ENCODE results near the gene PAAF1. TPM values are rescaled to one million over a fixed set of nuclear protein-coding genes. Genes with fewer than 3 reads are reported as not detected.

Gene PAAF1
- total and polyA plus RNA-seq, 2 experiments from 2014 or later: 13.6 to 18.1 TPM

DNA sequence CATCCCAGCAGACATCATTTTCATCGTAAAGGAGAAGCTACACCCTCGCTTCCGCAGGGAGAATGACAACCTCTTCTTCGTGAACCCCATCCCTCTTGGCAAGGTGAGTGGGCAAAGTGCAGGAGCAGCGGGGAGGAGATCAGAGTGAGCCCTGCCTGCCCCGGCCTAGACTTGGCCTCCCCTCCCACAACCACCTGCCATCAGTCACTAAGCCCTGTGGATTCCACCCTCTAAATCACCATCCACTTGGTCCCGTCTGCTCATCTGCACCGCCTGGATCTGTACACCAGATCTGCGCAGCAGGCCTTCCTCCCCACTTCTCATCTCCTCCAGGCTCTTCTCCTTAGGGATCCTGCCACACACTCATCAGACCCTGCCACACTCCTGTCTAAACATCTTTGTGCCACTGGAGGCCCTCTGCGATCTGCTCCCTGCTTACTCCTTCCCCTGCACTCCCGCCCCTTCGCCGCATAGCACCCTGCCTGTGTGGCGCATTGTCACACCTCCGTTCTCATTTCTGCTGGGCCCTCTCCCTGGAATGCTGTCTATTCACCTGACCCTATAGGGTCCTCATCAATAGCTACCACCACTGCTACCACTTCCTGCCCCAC, 91.7 kb downstream of the PAAF1 start:
- TF ChIP-seq, protein P1, sequence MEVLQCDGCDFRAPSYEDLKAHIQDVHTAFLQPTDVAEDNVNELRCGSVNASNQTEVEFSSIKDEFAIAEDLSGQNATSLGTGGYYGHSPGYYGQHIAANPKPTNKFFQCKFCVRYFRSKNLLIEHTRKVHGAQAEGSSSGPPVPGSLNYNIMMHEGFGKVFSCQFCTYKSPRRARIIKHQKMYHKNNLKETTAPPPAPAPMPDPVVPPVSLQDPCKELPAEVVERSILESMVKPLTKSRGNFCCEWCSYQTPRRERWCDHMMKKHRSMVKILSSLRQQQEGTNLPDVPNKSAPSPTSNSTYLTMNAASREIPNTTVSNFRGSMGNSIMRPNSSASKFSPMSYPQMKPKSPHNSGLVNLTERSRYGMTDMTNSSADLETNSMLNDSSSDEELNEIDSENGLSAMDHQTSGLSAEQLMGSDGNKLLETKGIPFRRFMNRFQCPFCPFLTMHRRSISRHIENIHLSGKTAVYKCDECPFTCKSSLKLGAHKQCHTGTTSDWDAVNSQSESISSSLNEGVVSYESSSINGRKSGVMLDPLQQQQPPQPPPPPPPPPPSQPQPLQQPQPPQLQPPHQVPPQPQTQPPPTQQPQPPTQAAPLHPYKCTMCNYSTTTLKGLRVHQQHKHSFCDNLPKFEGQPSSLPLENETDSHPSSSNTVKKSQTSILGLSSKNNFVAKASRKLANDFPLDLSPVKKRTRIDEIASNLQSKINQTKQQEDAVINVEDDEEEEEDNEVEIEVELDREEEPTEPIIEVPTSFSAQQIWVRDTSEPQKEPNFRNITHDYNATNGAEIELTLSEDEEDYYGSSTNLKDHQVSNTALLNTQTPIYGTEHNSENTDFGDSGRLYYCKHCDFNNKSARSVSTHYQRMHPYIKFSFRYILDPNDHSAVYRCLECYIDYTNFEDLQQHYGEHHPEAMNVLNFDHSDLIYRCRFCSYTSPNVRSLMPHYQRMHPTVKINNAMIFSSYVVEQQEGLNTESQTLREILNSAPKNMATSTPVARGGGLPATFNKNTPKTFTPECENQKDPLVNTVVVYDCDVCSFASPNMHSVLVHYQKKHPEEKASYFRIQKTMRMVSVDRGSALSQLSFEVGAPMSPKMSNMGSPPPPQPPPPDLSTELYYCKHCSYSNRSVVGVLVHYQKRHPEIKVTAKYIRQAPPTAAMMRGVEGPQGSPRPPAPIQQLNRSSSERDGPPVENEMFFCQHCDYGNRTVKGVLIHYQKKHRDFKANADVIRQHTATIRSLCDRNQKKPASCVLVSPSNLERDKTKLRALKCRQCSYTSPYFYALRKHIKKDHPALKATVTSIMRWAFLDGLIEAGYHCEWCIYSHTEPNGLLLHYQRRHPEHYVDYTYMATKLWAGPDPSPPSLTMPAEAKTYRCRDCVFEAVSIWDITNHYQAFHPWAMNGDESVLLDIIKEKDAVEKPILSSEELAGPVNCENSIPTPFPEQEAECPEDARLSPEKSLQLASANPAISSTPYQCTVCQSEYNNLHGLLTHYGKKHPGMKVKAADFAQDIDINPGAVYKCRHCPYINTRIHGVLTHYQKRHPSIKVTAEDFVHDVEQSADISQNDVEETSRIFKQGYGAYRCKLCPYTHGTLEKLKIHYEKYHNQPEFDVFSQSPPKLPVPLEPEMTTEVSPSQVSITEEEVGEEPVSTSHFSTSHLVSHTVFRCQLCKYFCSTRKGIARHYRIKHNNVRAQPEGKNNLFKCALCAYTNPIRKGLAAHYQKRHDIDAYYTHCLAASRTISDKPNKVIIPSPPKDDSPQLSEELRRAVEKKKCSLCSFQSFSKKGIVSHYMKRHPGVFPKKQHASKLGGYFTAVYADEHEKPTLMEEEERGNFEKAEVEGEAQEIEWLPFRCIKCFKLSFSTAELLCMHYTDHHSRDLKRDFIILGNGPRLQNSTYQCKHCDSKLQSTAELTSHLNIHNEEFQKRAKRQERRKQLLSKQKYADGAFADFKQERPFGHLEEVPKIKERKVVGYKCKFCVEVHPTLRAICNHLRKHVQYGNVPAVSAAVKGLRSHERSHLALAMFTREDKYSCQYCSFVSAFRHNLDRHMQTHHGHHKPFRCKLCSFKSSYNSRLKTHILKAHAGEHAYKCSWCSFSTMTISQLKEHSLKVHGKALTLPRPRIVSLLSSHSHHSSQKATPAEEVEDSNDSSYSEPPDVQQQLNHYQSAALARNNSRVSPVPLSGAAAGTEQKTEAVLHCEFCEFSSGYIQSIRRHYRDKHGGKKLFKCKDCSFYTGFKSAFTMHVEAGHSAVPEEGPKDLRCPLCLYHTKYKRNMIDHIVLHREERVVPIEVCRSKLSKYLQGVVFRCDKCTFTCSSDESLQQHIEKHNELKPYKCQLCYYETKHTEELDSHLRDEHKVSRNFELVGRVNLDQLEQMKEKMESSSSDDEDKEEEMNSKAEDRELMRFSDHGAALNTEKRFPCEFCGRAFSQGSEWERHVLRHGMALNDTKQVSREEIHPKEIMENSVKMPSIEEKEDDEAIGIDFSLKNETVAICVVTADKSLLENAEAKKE (CRISPR knock-in tag; IDR thresholded peaks at IDR 0.05): no peak
- TF ChIP-seq, protein P2, sequence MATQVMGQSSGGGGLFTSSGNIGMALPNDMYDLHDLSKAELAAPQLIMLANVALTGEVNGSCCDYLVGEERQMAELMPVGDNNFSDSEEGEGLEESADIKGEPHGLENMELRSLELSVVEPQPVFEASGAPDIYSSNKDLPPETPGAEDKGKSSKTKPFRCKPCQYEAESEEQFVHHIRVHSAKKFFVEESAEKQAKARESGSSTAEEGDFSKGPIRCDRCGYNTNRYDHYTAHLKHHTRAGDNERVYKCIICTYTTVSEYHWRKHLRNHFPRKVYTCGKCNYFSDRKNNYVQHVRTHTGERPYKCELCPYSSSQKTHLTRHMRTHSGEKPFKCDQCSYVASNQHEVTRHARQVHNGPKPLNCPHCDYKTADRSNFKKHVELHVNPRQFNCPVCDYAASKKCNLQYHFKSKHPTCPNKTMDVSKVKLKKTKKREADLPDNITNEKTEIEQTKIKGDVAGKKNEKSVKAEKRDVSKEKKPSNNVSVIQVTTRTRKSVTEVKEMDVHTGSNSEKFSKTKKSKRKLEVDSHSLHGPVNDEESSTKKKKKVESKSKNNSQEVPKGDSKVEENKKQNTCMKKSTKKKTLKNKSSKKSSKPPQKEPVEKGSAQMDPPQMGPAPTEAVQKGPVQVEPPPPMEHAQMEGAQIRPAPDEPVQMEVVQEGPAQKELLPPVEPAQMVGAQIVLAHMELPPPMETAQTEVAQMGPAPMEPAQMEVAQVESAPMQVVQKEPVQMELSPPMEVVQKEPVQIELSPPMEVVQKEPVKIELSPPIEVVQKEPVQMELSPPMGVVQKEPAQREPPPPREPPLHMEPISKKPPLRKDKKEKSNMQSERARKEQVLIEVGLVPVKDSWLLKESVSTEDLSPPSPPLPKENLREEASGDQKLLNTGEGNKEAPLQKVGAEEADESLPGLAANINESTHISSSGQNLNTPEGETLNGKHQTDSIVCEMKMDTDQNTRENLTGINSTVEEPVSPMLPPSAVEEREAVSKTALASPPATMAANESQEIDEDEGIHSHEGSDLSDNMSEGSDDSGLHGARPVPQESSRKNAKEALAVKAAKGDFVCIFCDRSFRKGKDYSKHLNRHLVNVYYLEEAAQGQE (IDR thresholded peaks at IDR 0.05; ENCODE audit: unreplicated experiment): no peak
- TF ChIP-seq POLR2AphosphoS5 (IDR thresholded peaks at IDR 0.05; ENCODE audit: low read depth) (no peak), NANOG (IDR thresholded peaks at IDR 0.05; ENCODE audit: borderline replicate concordance) (no peak), CREB1 (CRISPR knock-in tag; IDR thresholded peaks at IDR 0.05; ENCODE audit: low read depth) (no peak), EZH2 (IDR thresholded peaks at IDR 0.05; ENCODE audit: low read depth, unreplicated experiment) (no peak), JUNB (IDR thresholded peaks at IDR 0.05; ENCODE audit: unreplicated experiment) (no peak), ZNF114 (CRISPR knock-in tag; IDR thresholded peaks at IDR 0.05) (no peak), EZH2phosphoT487 (IDR thresholded peaks at IDR 0.05; ENCODE audit: unreplicated experiment) (no peak), ZNF331 (CRISPR knock-in tag; IDR thresholded peaks at IDR 0.05; ENCODE audit: low read depth) (no peak), STAT1 (IDR thresholded peaks at IDR 0.05; ENCODE audit: unreplicated experiment) (no peak)
- TF ChIP-seq, protein P3, sequence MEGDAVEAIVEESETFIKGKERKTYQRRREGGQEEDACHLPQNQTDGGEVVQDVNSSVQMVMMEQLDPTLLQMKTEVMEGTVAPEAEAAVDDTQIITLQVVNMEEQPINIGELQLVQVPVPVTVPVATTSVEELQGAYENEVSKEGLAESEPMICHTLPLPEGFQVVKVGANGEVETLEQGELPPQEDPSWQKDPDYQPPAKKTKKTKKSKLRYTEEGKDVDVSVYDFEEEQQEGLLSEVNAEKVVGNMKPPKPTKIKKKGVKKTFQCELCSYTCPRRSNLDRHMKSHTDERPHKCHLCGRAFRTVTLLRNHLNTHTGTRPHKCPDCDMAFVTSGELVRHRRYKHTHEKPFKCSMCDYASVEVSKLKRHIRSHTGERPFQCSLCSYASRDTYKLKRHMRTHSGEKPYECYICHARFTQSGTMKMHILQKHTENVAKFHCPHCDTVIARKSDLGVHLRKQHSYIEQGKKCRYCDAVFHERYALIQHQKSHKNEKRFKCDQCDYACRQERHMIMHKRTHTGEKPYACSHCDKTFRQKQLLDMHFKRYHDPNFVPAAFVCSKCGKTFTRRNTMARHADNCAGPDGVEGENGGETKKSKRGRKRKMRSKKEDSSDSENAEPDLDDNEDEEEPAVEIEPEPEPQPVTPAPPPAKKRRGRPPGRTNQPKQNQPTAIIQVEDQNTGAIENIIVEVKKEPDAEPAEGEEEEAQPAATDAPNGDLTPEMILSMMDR (conservative IDR thresholded peaks at IDR 0.05; ENCODE audit: low read depth in 2 of 2): no peak
- TF ChIP-seq, protein P4, sequence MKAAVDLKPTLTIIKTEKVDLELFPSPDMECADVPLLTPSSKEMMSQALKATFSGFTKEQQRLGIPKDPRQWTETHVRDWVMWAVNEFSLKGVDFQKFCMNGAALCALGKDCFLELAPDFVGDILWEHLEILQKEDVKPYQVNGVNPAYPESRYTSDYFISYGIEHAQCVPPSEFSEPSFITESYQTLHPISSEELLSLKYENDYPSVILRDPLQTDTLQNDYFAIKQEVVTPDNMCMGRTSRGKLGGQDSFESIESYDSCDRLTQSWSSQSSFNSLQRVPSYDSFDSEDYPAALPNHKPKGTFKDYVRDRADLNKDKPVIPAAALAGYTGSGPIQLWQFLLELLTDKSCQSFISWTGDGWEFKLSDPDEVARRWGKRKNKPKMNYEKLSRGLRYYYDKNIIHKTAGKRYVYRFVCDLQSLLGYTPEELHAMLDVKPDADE (IDR thresholded peaks at IDR 0.05): no peak
- H3K4me3 ChIP-seq: no peak overlapping the region
- 0 out of 2 replicates have a peak, but pooled peaks cover 8% of the 10 kb centered on the region for H3F3A ChIP-seq (replicated peaks; ENCODE audit: low read depth)
- no peak for DNase-seq (ENCODE audit: low spot score)
- H3K79me2 ChIP-seq (replicated peaks; ENCODE audit: insufficient read depth): no peaks in the 10 kb centered on the region
- no peaks in the 10 kb centered on the region for H3K9me2 ChIP-seq (ENCODE audit: insufficient read depth)
- H3K9me3 Mint-ChIP-seq: no peaks in the 10 kb centered on the region; the same call in 2 of the 3 replicates
- H3K4me1 Mint-ChIP-seq: peaks cover 9% of the 10 kb centered on the region
- no peaks in the 10 kb centered on the region for H4K20me1 ChIP-seq (replicated peaks; ENCODE audit: insufficient read depth)
- peaks cover 2% of the 10 kb centered on the region; the same call in 1 of the 3 replicates for H3K36me3 Mint-ChIP-seq (ENCODE audit: low read depth)
- no peak overlapping the region for H2AFZ ChIP-seq
- no peaks in the 10 kb centered on the region for H3K36me3 ChIP-seq (ENCODE audit: insufficient read depth)
- H3K4me1 ChIP-seq (ENCODE audit: insufficient read depth): peaks cover 4% of the 10 kb centered on the region; the same call in 1 of the 2 replicates
- H3K27me3 ChIP-seq (ENCODE audit: insufficient read depth): no peaks in the 10 kb centered on the region
- H3K4me2 ChIP-seq: no peak overlapping the region
- peaks cover 15% of the 10 kb centered on the region for H3K27me3 Mint-ChIP-seq (ENCODE audit: insufficient read depth, low read depth, poor library complexity)
- H3K27ac Mint-ChIP-seq: no peak overlapping the region
- H3K27ac ChIP-seq (ENCODE audit: low read depth): no peak overlapping the region
- H3K4me3 Mint-ChIP-seq: no peak overlapping the region
- no peak for ATAC-seq
